Stimulated activated naive CD8-positive, alpha-beta T cell treated with anti-CD3 and anti-CD28 coated beads, Interleukin-15, Interleukin-2, amounts not matched to agents 100 ng/mL and 50 ng/mL, for 24 hours (primary cell): Measurements from ENCODE around the gene MBD2.
"Not testable (repeated sequence)": the region's sequence is repeated elsewhere in the genome, so short reads cannot be mapped to it uniquely, and the experiment has no call there.

Experiments
- H3K27ac Mint-ChIP-seq: one replicate; pipeline ENCODE4 v1.8.0; 2021; ENCODE audit warnings: mild to moderate bottlenecking, mixed read lengths
- H3K27me3 Mint-ChIP-seq: one replicate; pipeline ENCODE4 v1.8.0; 2021; ENCODE audit warnings: mixed read lengths
- H3K36me3 Mint-ChIP-seq: one replicate; pipeline ENCODE4 v1.8.0; 2021; ENCODE audit warnings: low read depth, mixed read lengths
- H3K4me1 Mint-ChIP-seq: one replicate; pipeline ENCODE4 v1.8.0; 2021; ENCODE audit warnings: low read depth, mixed read lengths
- H3K4me3 Mint-ChIP-seq: one replicate; pipeline ENCODE4 v1.8.0; 2021; ENCODE audit warnings: mild to moderate bottlenecking, mixed read lengths
- H3K9me3 Mint-ChIP-seq: one replicate; pipeline ENCODE4 v1.8.0; 2021; ENCODE audit warnings: mixed read lengths

MBD2 gene

DNA sequence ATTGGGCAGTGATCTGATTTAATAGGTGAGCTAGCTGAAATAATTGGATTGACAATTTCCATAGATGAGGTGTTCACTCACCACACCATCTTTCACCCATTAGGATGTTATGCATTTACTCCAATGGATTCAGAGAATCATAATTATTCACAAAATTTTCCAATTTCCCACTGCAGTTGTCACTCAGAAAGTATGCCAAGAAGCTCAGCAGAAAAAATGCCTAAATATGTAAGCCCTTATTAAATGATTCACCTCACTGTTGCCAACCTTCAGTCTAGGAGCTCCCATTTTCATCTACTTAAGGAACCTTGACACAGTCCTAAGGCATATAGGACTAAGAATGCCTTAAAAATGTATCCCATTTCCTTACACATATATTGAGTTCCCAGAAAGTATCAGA, 94.3 kb downstream of the MBD2 start:
- no peaks in the 10 kb centered on the region for H3K36me3 Mint-ChIP-seq
- H3K27me3 Mint-ChIP-seq: no peaks in the 10 kb centered on the region
- peaks cover 13% of the 10 kb centered on the region for H3K4me1 Mint-ChIP-seq
- H3K27ac Mint-ChIP-seq: no peak overlapping the region
- H3K4me3 Mint-ChIP-seq: no peak overlapping the region
- H3K9me3 Mint-ChIP-seq: no peaks in the 10 kb centered on the region

- H3K4me3 Mint-ChIP-seq: no peak overlapping the region
- H3K27me3 Mint-ChIP-seq: no peaks in the 10 kb centered on the region
- no peaks in the 10 kb centered on the region for H3K9me3 Mint-ChIP-seq
- H3K36me3 Mint-ChIP-seq: no peaks in the 10 kb centered on the region
- H3K4me1 Mint-ChIP-seq: peaks cover 13% of the 10 kb centered on the region
- H3K27ac Mint-ChIP-seq: no peak overlapping the region
These were observed 94.9 kb downstream of the MBD2 start for GRCh38 chr18:54129448-54130067.

DNA sequence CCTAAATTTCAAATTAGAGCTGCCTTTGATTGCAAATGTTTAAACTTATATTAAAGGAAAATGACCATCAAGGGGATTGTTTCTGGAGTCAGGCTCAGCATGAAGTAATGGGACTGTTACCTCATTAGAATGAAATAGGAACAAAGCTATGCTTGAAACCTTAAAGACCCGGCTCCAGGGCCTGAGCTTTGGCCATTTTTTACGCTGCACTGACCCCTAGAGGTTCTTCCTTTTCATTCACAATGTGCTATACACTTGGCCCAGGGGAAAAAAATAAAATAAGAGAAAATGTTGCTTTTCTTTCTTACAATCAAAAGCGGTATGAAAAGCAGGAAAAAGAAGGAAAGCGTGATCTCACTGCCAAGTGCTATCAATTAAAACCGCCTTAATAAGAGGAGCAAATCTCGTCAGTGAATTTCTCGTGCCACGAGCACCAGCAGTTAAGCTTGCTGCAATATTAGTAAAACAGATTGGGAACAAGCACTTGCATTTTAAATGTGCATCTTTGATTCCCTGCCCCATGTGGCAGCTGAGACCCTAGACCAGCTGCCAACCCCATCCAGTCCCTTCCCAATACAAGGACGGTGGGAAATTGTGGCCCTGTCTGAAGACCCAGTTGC, 96.6 kb downstream of the MBD2 start:
- Mint-ChIP-seq H3K27ac (no peak overlapping the region), H3K4me1 (peaks cover 13% of the 10 kb centered on the region)

GRCh38 chr18:54125429-54125828, 99.0 kb downstream of the MBD2 start:
- Mint-ChIP-seq H3K27me3 (no peaks in the 10 kb centered on the region), H3K27ac (no peak overlapping the region), H3K36me3 (no peaks in the 10 kb centered on the region), H3K4me1 (peaks cover 13% of the 10 kb centered on the region), H3K9me3 (no peaks in the 10 kb centered on the region), H3K4me3 (no peak overlapping the region)

More for the DNA sequence above, 96.6 kb downstream of the MBD2 start:
- Mint-ChIP-seq H3K27me3 (no peaks in the 10 kb centered on the region), H3K9me3 (no peaks in the 10 kb centered on the region), H3K36me3 (no peaks in the 10 kb centered on the region), H3K4me3 (no peak overlapping the region)

DNA sequence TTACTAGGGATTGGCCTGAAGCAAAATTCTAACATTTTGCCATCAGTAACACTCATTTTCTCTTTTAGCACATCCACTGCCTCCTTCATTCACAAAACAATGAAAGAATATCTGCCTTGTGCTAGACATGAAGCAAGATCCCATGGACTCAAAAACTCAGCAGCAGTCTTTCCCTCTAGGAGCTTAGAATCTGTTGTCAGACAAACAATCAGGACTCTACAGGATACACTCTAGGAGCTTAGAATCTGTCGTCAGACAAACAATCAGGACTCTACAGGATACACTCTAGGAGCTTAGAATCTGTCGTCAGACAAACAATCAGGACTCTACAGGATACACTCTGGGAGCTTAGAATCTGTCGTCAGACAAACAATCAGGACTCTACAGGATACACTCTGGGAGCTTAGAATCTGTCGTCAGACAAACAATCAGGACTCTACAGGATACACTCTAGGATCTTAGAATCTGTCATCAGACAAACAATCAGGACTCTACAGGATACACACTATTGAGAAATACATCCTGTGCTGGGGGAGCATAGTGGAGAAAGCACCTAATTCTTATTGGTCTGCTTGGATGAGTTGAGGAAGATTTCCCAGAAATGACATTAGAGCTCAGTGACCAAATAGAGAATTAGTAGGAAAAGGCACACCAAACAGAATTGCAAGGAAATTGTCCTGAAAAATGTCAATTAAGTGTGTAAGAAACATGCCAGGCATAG, 100.6 kb downstream of the MBD2 start:
- not testable (repeated sequence) for H3K4me3 Mint-ChIP-seq, H3K4me1 Mint-ChIP-seq, H3K9me3 Mint-ChIP-seq, H3K27ac Mint-ChIP-seq, H3K27me3 Mint-ChIP-seq, H3K36me3 Mint-ChIP-seq

DNA sequence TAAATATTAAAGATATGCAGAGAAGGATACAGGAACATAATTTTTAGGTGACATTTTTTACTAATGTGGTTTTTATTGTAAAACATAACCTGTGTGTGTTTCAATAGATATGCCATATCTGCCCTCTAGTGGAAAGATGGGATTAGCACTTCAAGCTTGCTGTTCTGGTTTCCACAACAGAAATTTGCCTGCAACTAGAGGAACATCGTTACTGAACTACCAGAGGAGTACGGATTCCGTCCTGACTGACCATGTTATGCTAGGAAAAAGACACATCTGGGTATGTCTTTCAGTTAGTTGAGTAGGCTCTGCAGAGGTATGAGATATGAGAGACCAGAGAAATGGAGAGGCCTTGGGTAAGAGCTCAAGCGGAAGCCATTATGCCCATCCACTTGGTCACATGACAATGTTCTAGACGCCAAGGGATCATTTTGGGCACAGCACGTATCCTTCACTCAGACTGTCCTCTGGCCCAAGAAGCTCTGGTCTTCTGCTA, 104.9 kb downstream of the MBD2 start:
- peaks cover 8% of the 10 kb centered on the region for H3K27me3 Mint-ChIP-seq
- H3K36me3 Mint-ChIP-seq: no peaks in the 10 kb centered on the region
- H3K4me1 Mint-ChIP-seq: no peaks in the 10 kb centered on the region
- H3K9me3 Mint-ChIP-seq: no peaks in the 10 kb centered on the region
- no peak overlapping the region for H3K27ac Mint-ChIP-seq
- peak overlapping the region; percentile 37 for H3K4me3 Mint-ChIP-seq

- no peaks in the 10 kb centered on the region for H3K9me3 Mint-ChIP-seq
- peaks cover 9% of the 10 kb centered on the region for H3K27me3 Mint-ChIP-seq
- H3K36me3 Mint-ChIP-seq: no peaks in the 10 kb centered on the region
- H3K27ac Mint-ChIP-seq: no peak overlapping the region
- no peak overlapping the region for H3K4me3 Mint-ChIP-seq
- H3K4me1 Mint-ChIP-seq: no peaks in the 10 kb centered on the region
These were observed 106.4 kb downstream of the MBD2 start for GRCh38 chr18:54117853-54118773.

GRCh38 chr18:54116541-54117257, 107.8 kb downstream of the MBD2 start:
- Mint-ChIP-seq H3K27ac (no peak overlapping the region), H3K36me3 (no peaks in the 10 kb centered on the region), H3K9me3 (no peaks in the 10 kb centered on the region), H3K27me3 (peaks cover 12% of the 10 kb centered on the region), H3K4me3 (no peak overlapping the region), H3K4me1 (no peaks in the 10 kb centered on the region)

DNA sequence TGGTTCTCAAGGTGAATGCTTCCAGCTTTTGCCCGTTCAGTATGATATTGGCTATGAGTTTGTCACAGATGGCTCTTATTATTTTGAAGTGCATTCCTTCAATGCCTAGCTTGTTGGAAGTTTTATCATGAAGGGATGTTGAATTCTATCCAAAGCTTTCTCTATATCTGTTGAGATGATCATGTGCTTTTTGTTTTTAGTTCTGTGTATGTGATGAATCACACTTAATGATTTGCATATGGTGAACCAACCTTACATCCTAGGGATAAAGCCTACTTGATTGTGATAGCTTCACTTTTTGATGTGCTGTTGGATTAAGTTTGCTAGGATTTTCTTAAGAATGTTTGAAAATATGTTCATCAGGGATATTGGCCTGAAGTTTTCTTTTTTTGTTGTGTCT, 112.1 kb downstream of the MBD2 start:
- Mint-ChIP-seq H3K4me1 (no peaks in the 10 kb centered on the region), H3K27me3 (peaks cover 12% of the 10 kb centered on the region), H3K36me3 (no peaks in the 10 kb centered on the region), H3K27ac (no peak overlapping the region), H3K9me3 (no peaks in the 10 kb centered on the region), H3K4me3 (no peak overlapping the region)

DNA sequence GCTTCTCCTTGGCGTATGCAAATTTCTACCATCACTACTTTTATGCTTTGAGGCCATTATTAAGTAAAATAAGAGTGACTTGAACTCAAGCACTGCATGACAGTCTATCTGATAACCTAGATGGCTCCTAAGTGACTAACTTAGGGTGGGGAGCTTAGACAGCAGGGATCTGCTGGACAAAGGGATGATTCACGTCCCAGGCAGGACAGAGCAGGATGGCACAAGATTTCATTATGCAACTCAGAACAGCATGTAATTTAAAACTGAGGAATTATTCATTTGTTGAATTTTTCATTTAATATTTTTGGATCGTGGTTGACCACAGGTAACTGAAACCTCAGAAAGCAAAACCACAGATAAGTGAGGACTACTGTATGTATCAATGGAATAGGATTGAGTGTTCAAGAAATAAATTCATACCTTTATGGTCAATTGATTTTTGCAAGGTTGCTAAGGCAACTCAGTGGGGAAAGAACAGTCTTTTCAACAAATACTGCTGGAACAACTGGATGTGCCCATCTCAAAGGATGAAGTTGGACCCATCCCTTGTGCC, 115.3 kb downstream of the MBD2 start:
- Mint-ChIP-seq H3K9me3 (no peaks in the 10 kb centered on the region), H3K36me3 (no peaks in the 10 kb centered on the region), H3K27ac (no peak overlapping the region), H3K4me3 (no peak overlapping the region), H3K27me3 (peaks cover 3% of the 10 kb centered on the region), H3K4me1 (no peaks in the 10 kb centered on the region)

- peaks cover 6% of the 10 kb centered on the region for H3K27me3 Mint-ChIP-seq
- no peaks in the 10 kb centered on the region for H3K4me1 Mint-ChIP-seq
- H3K36me3 Mint-ChIP-seq: no peaks in the 10 kb centered on the region
- H3K4me3 Mint-ChIP-seq: no peak overlapping the region
- H3K9me3 Mint-ChIP-seq: peaks cover 3% of the 10 kb centered on the region
- no peak overlapping the region for H3K27ac Mint-ChIP-seq
These were observed 122.3 kb downstream of the MBD2 start for GRCh38 chr18:54102123-54102522.
